ELF-1 (cell line): ENCODE data around the gene OR2A25.

Source experiments
- DNase-seq: peaks from one replicate; pipeline ENCODE4 v3.0.0-alpha.2; 2016; ENCODE audit warnings: low read depth, low spot score

Gene OR2A25

GRCh38 chr7:144069953-144070352 lies 342 bp downstream of the OR2A25 start:
- no peak for DNase-seq

DNA sequence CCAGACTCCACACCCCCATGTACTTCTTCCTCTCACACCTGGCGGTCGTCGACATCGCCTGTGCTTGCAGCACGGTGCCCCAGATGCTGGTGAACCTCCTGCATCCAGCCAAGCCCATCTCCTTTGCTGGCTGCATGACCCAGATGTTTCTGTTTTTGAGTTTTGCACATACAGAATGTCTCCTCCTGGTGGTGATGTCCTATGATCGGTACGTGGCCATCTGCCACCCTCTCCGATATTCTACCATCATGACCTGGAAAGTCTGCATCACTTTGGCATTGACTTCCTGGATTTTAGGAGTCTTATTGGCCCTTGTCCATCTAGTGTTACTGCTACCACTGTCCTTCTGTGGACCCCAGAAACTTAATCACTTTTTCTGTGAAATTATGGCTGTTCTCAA lies 4.8 kb downstream of the OR2A25 start:
- no peak for DNase-seq

DNA sequence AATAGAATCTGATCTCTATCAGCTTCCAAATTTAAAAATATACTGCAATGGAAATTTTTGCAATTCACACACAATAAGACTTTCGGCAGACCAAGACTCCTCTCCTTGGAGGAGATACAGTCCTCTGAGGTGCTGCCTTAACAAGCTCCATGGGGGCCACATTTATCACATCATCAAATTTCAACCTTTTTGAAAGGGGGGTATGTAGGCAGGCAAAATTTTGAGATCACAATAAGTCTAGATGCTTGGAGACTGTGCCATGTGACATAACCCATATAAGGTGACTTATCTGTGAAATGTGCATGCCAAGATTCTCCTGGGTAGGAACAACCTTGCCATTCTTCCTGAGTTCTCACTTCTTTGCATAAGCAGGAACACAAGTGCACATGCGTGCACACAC lies 16.4 kb downstream of the OR2A25 start, which contains the start of gene OR2A12:
TSS of gene OR2A12 (plus strand) at position 301 of the 400 bp plus-strand sequence. CDS start 8,830 bp downstream, outside the sequence.
- no peak for DNase-seq

DNA sequence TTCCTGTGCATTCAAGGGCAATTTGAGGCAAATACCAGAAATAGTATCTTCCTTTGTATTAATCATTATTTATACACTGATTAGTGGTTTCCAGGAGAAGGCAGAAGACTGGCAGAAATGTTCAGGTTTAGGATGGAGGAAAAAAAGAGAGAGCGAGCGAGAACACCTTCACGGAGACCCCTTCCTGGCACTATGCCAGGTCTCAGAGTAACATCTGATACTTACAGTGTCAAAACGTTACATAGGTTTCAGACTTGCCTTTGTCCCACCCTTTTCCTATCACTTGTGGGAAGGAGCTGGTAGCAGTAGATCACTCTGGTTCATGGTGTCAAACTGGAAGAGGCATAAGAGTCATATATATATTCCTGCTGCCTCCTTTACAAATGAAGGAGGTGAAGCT lies 17.1 kb downstream of the OR2A25 start:
- no peak for DNase-seq

- DNase-seq: no peak
Observed at GRCh38 chr7:144087230-144087629, 17.6 kb downstream of the OR2A25 start.

GRCh38 chr7:144090667-144091066 lies 21.1 kb downstream of the OR2A25 start:
- DNase-seq: no peak

DNA sequence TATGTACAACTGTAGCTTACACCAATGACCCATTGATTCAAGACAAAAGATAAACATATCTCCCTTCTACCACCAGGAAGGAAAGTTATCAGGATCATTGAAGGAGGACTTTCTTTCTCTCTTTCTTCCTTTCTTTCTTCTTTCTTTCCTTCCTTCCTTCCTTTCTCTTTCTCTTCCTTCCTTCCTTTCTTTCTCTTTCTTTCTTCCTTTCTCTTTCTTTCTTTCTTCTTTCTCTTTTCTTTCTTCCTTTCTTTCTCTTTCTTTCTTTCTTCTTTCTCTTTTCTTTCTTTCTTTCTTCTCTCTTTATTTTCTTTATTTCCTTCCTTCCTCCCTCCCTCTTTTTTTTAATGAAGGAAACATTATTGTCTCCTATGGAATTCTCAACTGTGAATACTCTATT lies 29.2 kb downstream of the OR2A25 start:
- no peak for DNase-seq

DNA sequence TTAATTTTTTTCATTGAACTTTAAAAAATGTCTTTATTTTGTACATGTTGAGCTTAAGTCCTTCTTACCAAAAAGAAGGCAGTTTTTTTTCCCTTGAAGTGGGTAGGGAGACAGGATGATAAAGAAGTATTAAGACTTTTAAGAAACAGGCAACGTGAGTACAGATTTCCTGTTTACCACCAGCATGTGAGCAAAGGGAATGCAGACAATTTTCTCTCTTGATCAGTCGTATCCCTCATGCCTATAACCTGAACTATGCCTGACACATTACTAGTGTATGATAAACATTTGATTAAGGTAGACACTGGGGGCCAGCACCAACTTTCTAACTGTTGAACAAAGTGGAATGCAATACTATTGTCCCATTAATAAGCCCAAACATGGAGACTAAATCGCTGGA lies 31.0 kb downstream of the OR2A25 start:
- DNase-seq: no peak

DNA sequence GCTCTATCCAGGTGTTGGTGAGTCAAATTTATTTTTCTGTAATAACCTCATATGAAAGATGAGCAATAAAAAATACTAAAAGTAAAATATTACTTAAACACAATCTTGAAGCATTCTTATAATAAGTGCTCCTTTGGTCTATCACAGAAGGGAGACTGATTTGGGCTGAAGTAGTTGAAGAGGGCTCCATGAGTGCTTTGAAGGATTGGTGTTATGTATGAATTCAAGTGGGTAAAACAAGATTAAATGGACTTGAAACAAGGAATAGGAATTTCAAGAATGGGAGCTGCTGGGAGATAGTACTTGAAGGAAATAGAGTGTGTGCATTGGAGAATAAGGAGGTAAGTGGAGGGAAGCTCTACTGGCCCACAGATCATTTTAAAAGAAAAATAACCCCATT lies 32.4 kb downstream of the OR2A25 start:
- DNase-seq: no peak

DNA sequence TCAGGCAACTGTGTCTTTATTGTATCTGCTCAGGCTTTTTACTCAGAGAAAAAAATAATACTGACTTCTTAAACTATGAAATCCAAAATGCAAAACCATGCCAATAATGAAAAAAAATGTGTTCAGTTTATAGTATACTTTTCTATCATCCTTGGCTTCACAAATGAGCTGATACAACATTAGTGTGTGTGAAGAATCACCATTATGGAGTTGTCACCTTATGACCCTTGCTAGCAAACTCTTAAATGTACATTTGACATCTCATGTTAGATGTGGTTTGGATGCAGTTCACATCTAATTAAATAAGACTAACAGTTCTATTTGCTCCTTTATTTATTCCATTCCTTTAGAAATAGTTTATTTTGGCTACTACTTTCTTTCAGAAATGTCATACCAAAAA lies 35.6 kb downstream of the OR2A25 start:
- no peak for DNase-seq

GRCh38 chr7:144109283-144109682 lies 39.7 kb downstream of the OR2A25 start, which contains the start of gene OR2A2:
Gene OR2A2 (plus strand): TSS chr7:144109583. CDS start chr7:144109583, 0 bp downstream.
- no peak for DNase-seq

GRCh38 chr7:144110272-144110671 lies 40.7 kb downstream of the OR2A25 start:
- DNase-seq: no peak

- DNase-seq: no peak
Observed at GRCh38 chr7:144113651-144114050, 44.0 kb downstream of the OR2A25 start.

DNA sequence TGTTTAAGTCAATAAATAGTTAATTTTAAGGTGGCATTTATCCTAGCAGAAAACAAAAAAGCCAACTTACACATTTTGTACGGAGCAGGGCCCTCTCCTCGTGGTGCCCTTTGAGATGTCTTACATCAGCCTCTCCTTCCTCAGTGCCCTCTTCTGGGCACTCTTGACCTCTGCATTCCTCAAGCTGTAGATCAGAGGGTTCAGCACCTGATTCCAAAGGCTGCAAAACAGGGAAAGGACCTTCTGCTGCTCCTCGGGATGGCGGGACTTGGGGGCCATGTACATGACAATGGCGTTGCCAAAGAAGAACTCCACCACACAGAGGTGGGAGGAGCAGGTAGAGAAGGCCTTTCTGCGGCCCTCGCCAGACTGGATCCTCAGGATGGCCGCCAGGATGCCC lies 48.7 kb downstream of the OR2A25 start:
- DNase-seq: peak; percentile 4

GRCh38 chr7:144122876-144123275 lies 53.3 kb downstream of the OR2A25 start, which contains the start of gene OR2A14:
Gene OR2A14 (plus strand): TSS chr7:144123176. CDS start chr7:144129113, 5,937 bp downstream.
- DNase-seq: no peak
